DMS53 treated with DMSO at 0.1 percent for 48 hours (cell line): ENCODE measurements around the gene PNMA6F.
"Not testable (repeated sequence)": the region's sequence is repeated elsewhere in the genome, so short reads cannot be mapped to it uniquely, and the experiment has no call there.

ENCODE experiments used
- DNase-seq: peaks from one replicate; lab custom pipeline; 2025; ENCODE audit not compliant: unreplicated experiment; lab: John Stamatoyannopoulos, UW

The PNMA6F gene

GRCh38 chrX:153303276-153304262, 18.0 kb downstream of the PNMA6F start:
- DNase-seq, result no peak

DNA sequence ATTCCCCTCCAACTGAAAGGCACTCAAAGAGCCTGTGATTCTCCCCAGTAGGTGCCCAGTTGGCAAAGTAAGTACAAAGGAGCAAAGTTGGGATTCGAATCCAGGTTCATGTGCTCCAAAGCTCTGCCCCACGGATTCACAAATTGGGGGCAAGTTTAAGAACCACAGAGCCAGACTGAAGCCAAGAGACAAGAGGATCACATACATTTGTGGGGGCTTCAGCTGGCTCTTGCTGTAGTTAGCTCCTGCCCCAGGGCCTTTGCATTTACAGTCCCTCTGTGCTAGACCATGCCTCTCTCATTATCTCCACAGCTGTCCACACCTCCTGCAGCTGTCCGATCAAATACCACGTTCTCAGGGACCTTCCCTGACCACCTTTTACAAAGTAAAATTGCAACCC, 18.8 kb downstream of the PNMA6F start:
- no peak for DNase-seq

DNA sequence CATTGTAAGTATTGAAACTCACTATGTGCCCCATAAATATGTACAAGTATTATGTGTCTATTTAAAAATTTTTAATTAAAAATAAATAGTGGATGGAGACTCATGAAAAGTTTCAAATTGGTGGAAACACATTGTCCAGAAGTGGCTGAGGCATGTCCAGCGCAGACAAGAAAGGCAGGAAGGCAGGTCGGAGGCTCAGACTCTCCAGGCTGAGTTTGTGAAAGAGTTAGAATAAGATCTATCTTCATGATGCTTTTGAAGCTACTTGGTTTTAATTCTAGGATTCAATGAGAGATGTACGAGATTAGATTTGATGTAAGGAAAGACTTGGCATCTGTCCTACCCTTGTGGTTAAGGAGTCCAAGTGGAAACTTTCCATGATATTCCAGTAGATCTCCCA, 19.8 kb downstream of the PNMA6F start:
- DNase-seq, result no peak

DNA sequence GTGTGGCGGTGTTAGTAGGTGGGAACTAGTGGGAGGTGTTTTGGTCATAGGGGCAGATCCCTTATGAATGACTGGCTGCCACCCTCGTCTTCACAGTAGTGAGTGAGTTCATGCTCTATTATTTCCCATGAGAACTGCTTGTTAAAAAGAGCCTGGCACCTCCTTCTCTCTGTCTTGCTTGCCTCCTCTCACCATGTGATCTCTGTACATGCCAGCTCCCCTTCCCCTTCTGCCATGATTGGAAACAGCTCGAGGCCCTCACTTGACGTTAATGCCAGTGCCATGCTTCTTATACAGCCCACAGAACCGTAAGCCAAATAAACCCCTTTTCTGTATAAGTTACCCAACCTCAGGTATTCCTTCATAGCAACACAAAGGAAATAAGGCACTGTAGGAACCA, 21.7 kb downstream of the PNMA6F start:
- DNase-seq, result no peak

DNA sequence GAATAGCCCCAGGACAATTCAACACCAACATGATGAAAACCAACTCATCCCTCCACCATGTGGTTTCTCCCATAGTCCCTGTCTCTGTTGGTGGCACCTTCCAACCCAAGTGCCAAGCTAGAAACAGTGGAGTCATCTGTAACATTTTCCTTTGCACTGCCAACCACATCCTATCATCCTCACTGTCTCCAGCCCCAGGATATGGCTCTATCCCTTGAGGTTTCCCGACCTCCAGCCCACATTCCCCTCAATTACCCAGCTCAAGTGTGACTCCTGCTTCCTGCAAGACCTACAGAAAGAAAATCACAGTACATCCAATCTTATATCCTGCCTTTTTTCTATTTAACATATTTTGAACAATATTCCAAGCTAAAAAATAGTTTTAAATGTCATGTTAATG, 24.2 kb downstream of the PNMA6F start:
- DNase-seq, result no peak

- DNase-seq, result not testable (repeated sequence)
Measured at GRCh38 chrX:153293485-153294071, 28.0 kb downstream of the PNMA6F start.

DNA sequence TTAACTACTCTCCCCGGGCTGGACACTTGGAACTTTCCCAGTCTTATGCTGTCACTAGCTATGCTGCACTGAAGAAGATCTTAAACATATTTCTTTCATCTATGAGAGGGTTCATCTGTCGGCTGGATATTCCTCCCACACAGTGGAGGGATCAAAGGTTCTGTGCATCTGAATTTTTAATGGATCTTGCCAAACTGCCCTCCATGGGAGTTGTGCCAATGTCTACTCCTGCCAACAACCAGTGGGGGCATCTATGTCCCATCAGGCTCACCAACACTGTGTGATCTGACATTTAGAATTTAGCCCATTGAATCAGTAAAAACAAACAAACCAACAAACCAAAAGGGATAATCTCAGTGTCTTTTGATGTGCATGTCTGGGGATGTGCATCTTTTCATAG, 32.8 kb downstream of the PNMA6F start:
- DNase-seq, result not testable (repeated sequence)

GRCh38 chrX:153285678-153286077, 35.9 kb downstream of the PNMA6F start:
- DNase-seq, result not testable (repeated sequence)

GRCh38 chrX:153283982-153284381, 37.6 kb downstream of the PNMA6F start:
- not testable (repeated sequence) for DNase-seq

DNA sequence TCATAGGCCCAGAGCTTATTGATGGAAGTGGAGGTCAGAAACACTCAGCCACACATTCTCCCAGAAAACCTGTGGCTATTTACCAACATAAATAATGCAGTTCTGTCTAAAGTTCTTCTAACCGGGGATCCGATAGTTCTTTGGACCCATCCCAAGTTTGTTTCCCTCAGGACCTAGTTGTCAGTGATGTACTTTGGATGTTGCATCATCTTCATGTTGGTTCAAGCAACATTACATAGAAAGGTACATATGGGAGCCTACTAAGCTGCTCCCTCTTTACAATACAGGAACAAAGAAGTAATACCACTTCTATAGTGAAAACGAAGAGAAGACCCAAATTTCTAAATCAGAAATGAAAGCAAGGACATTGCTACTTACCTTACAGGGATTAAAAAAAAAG, 39.8 kb downstream of the PNMA6F start:
- DNase-seq, result not testable (repeated sequence)

DNA sequence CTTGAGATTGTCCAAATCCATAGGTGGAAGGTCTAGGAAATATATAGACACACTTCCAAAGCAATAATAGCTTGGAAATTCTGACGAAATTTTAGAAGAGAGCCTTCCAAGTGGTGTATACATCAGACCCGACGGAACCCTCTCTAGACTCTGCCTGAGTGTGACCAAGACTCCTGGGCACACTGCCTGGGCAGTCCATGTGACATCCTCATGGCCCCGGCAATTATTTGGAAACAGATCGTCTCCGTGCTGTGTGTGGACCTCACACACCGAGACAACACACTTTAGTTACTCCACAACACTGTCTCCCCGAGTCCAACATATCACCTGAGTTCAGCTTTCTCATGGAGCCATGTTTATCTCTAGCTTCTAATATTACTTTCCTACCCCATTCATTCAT, 42.3 kb downstream of the PNMA6F start:
- DNase-seq, result not testable (repeated sequence)

DNA sequence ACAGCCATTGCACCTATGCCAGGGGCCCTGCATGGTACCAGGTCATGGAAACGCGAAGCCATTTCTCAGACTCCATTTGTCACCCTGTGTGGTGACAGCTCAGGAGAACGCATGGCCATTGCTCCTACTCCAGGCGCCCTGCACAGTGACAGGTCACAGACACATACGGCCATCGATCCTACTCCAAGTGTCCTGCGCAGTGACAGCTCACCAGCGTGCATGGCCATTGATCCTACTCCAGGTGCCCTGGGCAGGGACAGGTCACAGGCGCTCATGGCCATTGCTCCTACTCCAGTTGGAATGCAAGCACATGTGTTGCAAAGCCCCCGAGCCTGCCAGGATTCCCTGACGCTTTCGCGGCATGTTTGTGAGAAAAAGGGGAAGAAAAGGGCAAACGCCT, 45.5 kb downstream of the PNMA6F start:
- DNase-seq, result not testable (repeated sequence)

DNA sequence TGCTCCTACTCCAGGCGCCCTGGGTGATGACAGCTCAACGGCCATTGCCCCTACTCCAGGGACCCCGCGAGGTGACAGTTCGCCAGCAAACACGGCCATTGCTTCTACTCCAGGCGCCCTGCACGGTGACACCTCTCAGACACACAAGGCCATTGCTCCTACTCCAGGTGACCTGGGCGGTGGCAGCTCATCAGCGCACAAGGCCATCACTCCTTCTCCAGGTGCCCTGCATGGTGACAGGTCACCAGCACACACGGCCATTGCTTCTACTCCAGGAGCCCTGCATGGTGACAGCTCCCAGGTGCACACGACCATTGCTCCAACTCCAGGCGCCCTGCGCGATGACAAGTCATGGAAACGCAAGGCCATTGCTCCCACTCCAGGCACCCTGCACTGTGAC, 46.1 kb downstream of the PNMA6F start:
- not testable (repeated sequence) for DNase-seq

GRCh38 chrX:153272584-153272983, 49.0 kb downstream of the PNMA6F start:
- DNase-seq, result not testable (repeated sequence)

GRCh38 chrX:153272070-153272469, 49.5 kb downstream of the PNMA6F start:
- DNase-seq, result not testable (repeated sequence)
